Measurements from ENCODE around the gene OCRL.
"Not testable (repeated sequence)": the region's sequence is repeated elsewhere in the genome, so short reads cannot be mapped to it uniquely, and the experiment has no call there.

OCRL gene

GRCh38 chrX:129540722-129541184 is 694 bp downstream of the OCRL start:
- no peak for DNase-seq

- DNase-seq: no peak
These were observed 4.7 kb downstream of the OCRL start for GRCh38 chrX:129544780-129545179.

- no peak for DNase-seq
These were observed 5.3 kb downstream of the OCRL start for GRCh38 chrX:129545408-129545807.

GRCh38 chrX:129549124-129549523 is 9.1 kb downstream of the OCRL start:
- no peak for DNase-seq

GRCh38 chrX:129553619-129554288 is 13.7 kb downstream of the OCRL start:
- no peak for DNase-seq

- DNase-seq: not testable (repeated sequence)
These were observed 14.8 kb downstream of the OCRL start for GRCh38 chrX:129554816-129555215.

- no peak for DNase-seq
These were observed 16.8 kb downstream of the OCRL start for GRCh38 chrX:129556806-129557315.

GRCh38 chrX:129557844-129558480 is 17.9 kb downstream of the OCRL start:
- DNase-seq: no peak

- DNase-seq: no peak
These were observed 19.7 kb downstream of the OCRL start for GRCh38 chrX:129559783-129560182.

GRCh38 chrX:129561453-129561852 is 21.4 kb downstream of the OCRL start:
- DNase-seq: no peak

GRCh38 chrX:129564345-129564744 is 24.3 kb downstream of the OCRL start:
- DNase-seq: not testable (repeated sequence)

- no peak for DNase-seq
These were observed 25.1 kb downstream of the OCRL start for GRCh38 chrX:129565046-129565650.

- DNase-seq: no peak
These were observed 26.0 kb downstream of the OCRL start for GRCh38 chrX:129566073-129566472.

- no peak for DNase-seq
These were observed 28.3 kb downstream of the OCRL start for GRCh38 chrX:129568349-129568748.

GRCh38 chrX:129572422-129572821 is 32.4 kb downstream of the OCRL start:
- no peak for DNase-seq

- DNase-seq: not testable (repeated sequence)
These were observed 33.6 kb downstream of the OCRL start for GRCh38 chrX:129573652-129574051.

GRCh38 chrX:129574214-129574613 is 34.2 kb downstream of the OCRL start:
- DNase-seq: no peak

- no peak for DNase-seq
These were observed 36.5 kb downstream of the OCRL start for GRCh38 chrX:129576539-129576938.

GRCh38 chrX:129577473-129577872 is 37.4 kb downstream of the OCRL start:
- peak; percentile 3 for DNase-seq

GRCh38 chrX:129577877-129578276 is 37.8 kb downstream of the OCRL start:
- DNase-seq: no peak

GRCh38 chrX:129581904-129582303 is 41.8 kb downstream of the OCRL start:
- DNase-seq: no peak

- DNase-seq: no peak
These were observed 45.1 kb downstream of the OCRL start for GRCh38 chrX:129585167-129585566.

- DNase-seq: no peak
These were observed 45.6 kb downstream of the OCRL start for GRCh38 chrX:129585691-129586090.

- no peak for DNase-seq
These were observed 46.4 kb downstream of the OCRL start for GRCh38 chrX:129586446-129586845.
